HEK293 (cell line): ENCODE measurements around the gene EIF4G3.
"Not testable (repeated sequence)": the region's sequence is repeated elsewhere in the genome, so short reads cannot be mapped to it uniquely, and the experiment has no call there.

Source experiments
- MYNN ChIP-seq: fragments of 450-650 bp; formaldehyde crosslinking; IDR thresholded peaks from 2 replicates; pipeline ENCODE4 v1.5.1; 2016; ENCODE audit warnings: missing biosample characterization, missing genetic modification characterization, borderline replicate concordance
- YY2 ChIP-seq: fragments of 450-650 bp; formaldehyde crosslinking; IDR thresholded peaks from 2 replicates; pipeline ENCODE4 v1.5.1; 2016; ENCODE audit warnings: missing biosample characterization, missing genetic modification characterization
- ZBTB7A ChIP-seq: fragments of 450-650 bp; formaldehyde crosslinking; IDR thresholded peaks from 2 replicates; pipeline ENCODE4 v1.5.1; 2016; ENCODE audit warnings: low read depth, missing biosample characterization, missing genetic modification characterization
- ZNF121 ChIP-seq: fragments of 450-650 bp; formaldehyde crosslinking; IDR thresholded peaks from 2 replicates; pipeline ENCODE4 v1.5.1; 2016; ENCODE audit warnings: missing biosample characterization, missing genetic modification characterization
- ZNF324 ChIP-seq: fragments of 450-650 bp; formaldehyde crosslinking; IDR thresholded peaks from 2 replicates; pipeline ENCODE4 v1.5.1; 2016; ENCODE audit warnings: missing biosample characterization, missing genetic modification characterization
- ZNF580 ChIP-seq: fragments of 450-650 bp; formaldehyde crosslinking; IDR thresholded peaks from 2 replicates; pipeline ENCODE4 v1.5.1; 2016; ENCODE audit warnings: missing biosample characterization, missing genetic modification characterization
- ZNF843 ChIP-seq: fragments of 450-650 bp; formaldehyde crosslinking; IDR thresholded peaks from 2 replicates; pipeline ENCODE4 v1.5.1; 2016; ENCODE audit warnings: missing biosample characterization, missing genetic modification characterization

DNA sequence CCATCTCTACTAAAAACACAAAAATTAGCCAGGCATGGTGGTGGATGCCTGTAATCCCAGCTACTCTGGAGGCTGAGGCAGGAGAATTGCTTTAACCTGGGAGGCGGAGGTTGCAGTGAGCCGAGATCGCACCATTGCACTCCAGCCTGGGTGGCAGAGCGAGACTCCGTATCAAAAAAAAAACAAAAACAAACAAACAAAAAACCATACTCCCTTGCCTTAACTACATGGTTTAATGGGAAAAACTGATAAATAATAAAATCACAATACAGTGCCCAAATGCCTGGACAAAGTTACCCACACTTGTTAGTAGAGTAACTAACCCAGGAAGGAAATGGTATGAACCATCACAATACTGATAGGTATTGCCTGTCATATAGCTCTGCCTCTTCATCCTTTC, 40.4 kb downstream of the EIF4G3 start:
- not testable (repeated sequence) for TF ChIP-seq ZNF121 (tag by site-specific recombination); MYNN (tag by site-specific recombination); ZNF324 (tag by site-specific recombination); ZBTB7A (tag by site-specific recombination); ZNF580 (tag by site-specific recombination); YY2; ZNF843 (tag by site-specific recombination)
